Small intestine (tissue), 4 donors: ENCODE results near the gene CP. TPM values are rescaled to one million over a fixed set of nuclear protein-coding genes. Genes with fewer than 3 reads are reported as not detected.

Source experiments
- polyA plus RNA-seq, 4 donors: library from polyadenylated mRNA; stranded (reverse) in 3 of 4; unstranded in 1 of 4; fragments of 200-250 nt in 3 of 4; fragments of 120-200 nt in 1 of 4; gene quantifications; one replicate each; pipeline versions ENCODE4 v1.2.1 to v1.2.3, GENCODE V29; 2013
- donor health status: healthy with polysubstance abuse.
- donor health status: Bipolar disorder and iron deficiency.
- donor health status: healthy.

The CP gene
- polyA plus RNA-seq, 4 donors = 0.52 to 15.6 (median 2.8) TPM

Other genes with a start within 250 kb of the CP start
- 10 to 100 TPM; 11.9 to 30.4 (median 25.8) TPM for gene GYG1, start 230.3 kb downstream of the CP start, polyA plus RNA-seq
- 10 to 100 TPM in 1 of 4 donors, 1 to 10 TPM in 3; 1.1 to 19.1 (median 4.3) TPM for gene HLTF, start 135.3 kb downstream of the CP start, polyA plus RNA-seq
- gene HPS3, start 92.2 kb downstream of the CP start, polyA plus RNA-seq = 10 to 100 TPM in 2 of 4 donors, 1 to 10 TPM in 2; 7.3 to 32.0 (median 10.2) TPM
- 1 to 10 TPM in 2 of 4 donors, under 1 TPM in 1, not detected in 1; 0.27 to 5.3 (median 1.1) TPM for gene TM4SF18, start 111.8 kb upstream of the CP start, polyA plus RNA-seq
- gene TM4SF1, start 155.8 kb upstream of the CP start, polyA plus RNA-seq = 10 to 100 TPM in 3 of 4 donors, 1 to 10 TPM in 1; 3.1 to 88.4 (median 16.0) TPM